ENCODE measurements around the gene XKR8.
"Not testable (repeated sequence)": the region's sequence is repeated elsewhere in the genome, so short reads cannot be mapped to it uniquely, and the experiment has no call there.

The XKR8 gene

GRCh38 chr1:27994060-27994459, 34.3 kb downstream of the XKR8 start:
- DNase-seq: no peak

DNA sequence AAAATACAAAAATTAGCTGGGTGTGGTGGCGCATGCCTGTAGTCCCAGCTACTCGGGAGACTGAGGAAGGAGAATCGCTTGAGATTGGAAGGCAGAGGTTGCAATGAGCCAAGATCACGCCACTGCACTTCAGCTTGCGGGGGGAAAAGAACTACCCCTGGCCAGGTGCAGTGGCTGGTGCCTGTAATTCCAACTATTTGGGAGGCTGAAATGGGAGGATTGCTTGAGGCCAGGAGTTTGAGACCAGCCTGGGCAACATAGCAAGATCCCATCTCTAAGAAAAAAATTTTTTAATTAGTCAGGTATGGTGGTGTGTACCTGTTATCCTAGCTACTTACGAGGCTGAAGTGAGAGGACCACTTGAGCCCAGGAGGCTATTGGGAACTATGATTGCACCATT, 34.8 kb downstream of the XKR8 start:
- not testable (repeated sequence) for DNase-seq

- DNase-seq: no peak
Observed at GRCh38 chr1:27999055-27999454, 39.3 kb downstream of the XKR8 start.

DNA sequence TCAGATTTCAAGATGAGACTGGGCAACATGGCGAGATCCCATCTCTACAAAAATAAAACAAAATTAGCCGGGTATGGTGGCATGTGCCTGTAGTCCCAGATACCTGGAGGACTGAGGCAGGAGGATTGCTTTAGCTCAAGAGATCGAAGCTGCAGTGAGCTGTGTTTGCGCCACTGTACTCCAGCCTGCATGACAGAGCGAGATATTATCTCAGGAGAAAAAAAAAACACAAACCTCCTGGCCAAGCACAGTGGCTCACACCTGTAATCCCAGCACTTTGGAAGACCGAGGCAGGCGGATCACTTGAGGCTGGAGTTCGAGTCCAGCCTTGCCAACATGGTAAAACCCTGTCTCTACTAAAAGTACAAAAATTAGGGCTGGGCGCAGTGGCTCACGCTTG, 42.8 kb downstream of the XKR8 start:
- DNase-seq: no peak

GRCh38 chr1:28003117-28003516, 43.3 kb downstream of the XKR8 start:
- DNase-seq: not testable (repeated sequence)

DNA sequence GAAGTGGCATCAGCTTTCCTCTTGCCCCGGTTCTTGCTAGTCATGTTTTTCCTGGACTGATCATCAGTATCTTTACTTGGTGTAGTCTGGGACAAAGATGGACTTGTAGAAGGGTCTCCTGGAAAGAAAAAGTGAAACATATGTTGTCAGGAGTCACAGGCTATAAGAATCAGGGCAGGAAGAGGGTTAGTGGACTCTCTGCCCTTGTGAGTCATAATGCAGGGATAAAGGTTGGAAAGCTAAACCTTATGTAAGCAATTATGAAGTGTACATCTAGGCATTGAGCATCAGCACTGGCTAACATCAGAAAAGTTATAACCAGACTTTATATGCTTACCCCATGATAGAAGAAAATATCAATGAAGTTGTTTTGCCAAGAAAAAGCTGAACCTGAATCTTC, 51.2 kb downstream of the XKR8 start:
- DNase-seq: no peak

All from activated CD4-positive, alpha-beta T cell treated with anti-CD3 and anti-CD28 coated beads, Interleukin-2, amount 50 U/mL, for 16 hours (primary cell).